Lower leg skin (tissue), 4 donors: ENCODE measurements around the gene SLFN12L. TPM values are rescaled to one million over a fixed set of nuclear protein-coding genes. Genes with fewer than 3 reads are reported as not detected.
"Not testable (repeated sequence)": the region's sequence is repeated elsewhere in the genome, so short reads cannot be mapped to it uniquely, and the experiment has no call there.

Source experiments
- DNase-seq, 2 donors: peaks; one replicate each; pipeline ENCODE4 v3.0.0-alpha.2; 2019; ENCODE audit warnings: low spot score in 2 of 2
- H3K4me3 ChIP-seq: fragments of 200-600 bp; sonication (generic); 2 replicates; pipeline ENCODE4 v1.5.1; 2017; ENCODE audit warnings: mild to moderate bottlenecking, low read depth; ENCODE audit not compliant: poor library complexity, severe bottlenecking
- CTCF ChIP-seq, 3 donors: fragments of 450-650 bp; IDR thresholded peaks; one replicate each; pipeline ENCODE4 v1.5.1; 2016; ENCODE audit warnings: antibody characterized with exemption in 3 of 3, mild to moderate bottlenecking in 3 of 3, moderate library complexity in 2 of 3
- POLR2A ChIP-seq, 2 donors: fragments of 450-650 bp; IDR thresholded peaks; one replicate each; pipeline ENCODE4 v1.6.1; 2016 to 2017; ENCODE audit warnings: antibody characterized with exemption in 2 of 2, mild to moderate bottlenecking in 1 of 2, moderate library complexity in 1 of 2
- WGBS, 2 donors: methylation state at CpG; one replicate each; pipeline ENCODE4 v1.1.5; 2018; 5-methylcytosine and 5-hydroxymethylcytosine counted together
- intact Hi-C: fragments of 100-400 bp; cut with DNase I; formaldehyde crosslinking; loops from one replicate; pipeline ENCODE4 v1.15.0; 2023; ENCODE audit warnings: low total_unique reads
- total RNA-seq, 4 donors: library from RNA; depleted of rRNA; stranded (reverse); fragments of >200 nt; gene quantifications; one replicate each; pipeline ENCODE4 v1.1.0, GENCODE V29; 2016

SLFN12L gene
- total RNA-seq, 4 donors from 2014 or later, result 0.12 to 0.80 (median 0.46) TPM

DNA sequence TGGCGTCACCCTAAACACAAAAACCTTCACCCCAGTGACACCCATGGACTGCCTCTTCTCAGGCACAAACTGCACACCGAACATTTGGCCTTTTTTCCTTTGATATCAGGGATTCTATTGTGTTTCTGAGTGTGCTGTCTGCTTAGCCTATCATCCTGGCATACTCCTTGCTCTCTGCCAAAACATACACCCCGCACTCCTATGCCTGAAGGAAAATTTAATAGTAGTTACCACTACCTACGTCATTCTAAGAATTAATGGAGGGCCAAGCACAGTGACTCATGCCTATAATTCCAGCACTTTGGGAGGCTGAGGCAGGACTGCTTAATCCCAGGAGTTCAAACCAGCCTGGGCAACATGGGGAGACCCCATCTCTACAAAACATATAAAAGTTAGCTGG, 69.0 kb downstream of the SLFN12L start:
- intact Hi-C loops, result no loop called here
- WGBS, 2 donors, result 56 to 70% methylated on average over 4 of the region's 4 CpGs
- TF ChIP-seq CTCF (IDR thresholded peaks at IDR 0.05), result no peak
- no peak for TF ChIP-seq POLR2A (IDR thresholded peaks at IDR 0.05)
- H3K4me3 ChIP-seq, result no peak overlapping the region
- DNase-seq, result no peak

DNA sequence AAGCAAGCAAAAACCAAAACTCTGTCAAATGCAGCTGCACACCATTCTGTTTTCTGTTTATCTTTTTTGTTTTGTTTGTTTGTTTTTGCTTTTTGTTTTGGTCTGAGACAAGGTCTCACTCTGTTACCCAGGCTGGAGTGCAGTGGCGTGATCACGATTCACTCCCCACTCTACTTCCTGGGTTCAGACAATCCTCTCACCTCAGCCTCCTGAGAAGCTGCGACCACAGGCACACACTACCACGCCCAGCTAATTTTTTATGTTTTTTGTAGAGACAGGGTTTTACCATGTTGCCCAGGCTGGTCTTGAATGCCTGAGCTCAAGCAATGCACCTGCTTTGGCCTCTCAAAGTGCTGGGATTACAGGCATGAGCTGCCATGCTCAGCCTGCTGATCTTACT, 69.7 kb downstream of the SLFN12L start:
- no peak for DNase-seq
- TF ChIP-seq POLR2A (IDR thresholded peaks at IDR 0.05), result no peak
- TF ChIP-seq CTCF (IDR thresholded peaks at IDR 0.05), result no peak
- H3K4me3 ChIP-seq, result no peak overlapping the region
- WGBS, 2 donors, result 87 to 92% methylated on average over 4 of the region's 4 CpGs
- intact Hi-C loops, result no loop called here

DNA sequence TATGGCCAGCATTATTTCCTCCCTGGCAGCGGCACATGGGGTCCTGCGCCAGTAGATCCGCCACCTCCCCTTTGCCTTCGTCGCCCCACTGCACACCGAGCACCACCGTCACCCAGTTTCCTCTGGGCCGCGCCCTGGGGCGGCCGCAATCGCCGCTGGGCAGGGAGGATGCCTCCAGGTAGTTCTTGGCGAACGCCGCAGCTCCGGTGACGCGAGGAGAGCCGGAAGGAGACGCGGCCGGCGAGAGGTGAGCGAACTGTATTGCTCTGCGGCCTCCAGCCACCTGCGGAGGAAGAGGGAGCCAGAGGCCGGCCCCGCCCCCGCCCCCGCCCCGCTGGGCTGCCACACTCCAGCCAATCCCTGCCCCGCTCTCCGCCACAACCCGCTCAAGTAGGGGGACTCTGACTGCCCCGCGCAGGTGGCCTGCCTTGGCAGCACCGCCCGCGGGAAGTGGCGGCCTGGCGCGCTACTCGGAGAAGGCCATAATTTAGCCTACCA, 77.1 kb downstream of the SLFN12L start:
- DNase-seq, result peak in 1 of 2 donors; percentile 87
- H3K4me3 ChIP-seq, result no peak overlapping the region
- WGBS, 2 donors, result 9% methylated on average over 33 to 42 of the region's 44 CpGs
- TF ChIP-seq CTCF (IDR thresholded peaks at IDR 0.05), result no peak
- TF ChIP-seq POLR2A (IDR thresholded peaks at IDR 0.05), result no peak
- intact Hi-C loops, result no loop called here

DNA sequence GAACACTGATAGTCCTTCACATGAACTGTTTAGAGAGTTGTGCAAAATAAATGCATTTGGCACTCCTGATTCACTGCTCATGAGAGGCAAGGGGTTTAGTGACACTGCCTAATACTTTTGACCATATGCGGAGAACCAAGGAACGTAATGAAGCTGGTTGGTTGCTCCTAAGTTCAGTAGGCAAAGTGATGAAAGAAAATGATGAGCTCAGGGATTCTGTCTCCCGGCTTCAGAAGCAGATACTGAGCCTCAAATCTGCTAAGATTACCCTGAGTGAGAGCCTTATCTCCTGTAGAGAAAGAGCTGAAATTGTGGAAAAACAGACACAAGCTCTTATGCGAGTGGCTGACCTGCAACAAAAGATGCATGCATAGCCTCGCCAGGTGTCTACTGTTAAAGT, 83.4 kb downstream of the SLFN12L start:
- DNase-seq, H3K4me3 ChIP-seq, intact Hi-C loops: not testable (repeated sequence)
- 92 to 94% methylated on average over 5 of the region's 5 CpGs for WGBS, 2 donors

GRCh38 chr17:35453171-35453570, 84.3 kb downstream of the SLFN12L start:
- WGBS, 2 donors, result 59 to 71% methylated on average over 1 of the region's 1 CpG
- intact Hi-C loops, result no loop called here
- no peak for DNase-seq
- H3K4me3 ChIP-seq, result no peak overlapping the region
- TF ChIP-seq POLR2A (IDR thresholded peaks at IDR 0.05), result no peak
- TF ChIP-seq CTCF (IDR thresholded peaks at IDR 0.05), result no peak

DNA sequence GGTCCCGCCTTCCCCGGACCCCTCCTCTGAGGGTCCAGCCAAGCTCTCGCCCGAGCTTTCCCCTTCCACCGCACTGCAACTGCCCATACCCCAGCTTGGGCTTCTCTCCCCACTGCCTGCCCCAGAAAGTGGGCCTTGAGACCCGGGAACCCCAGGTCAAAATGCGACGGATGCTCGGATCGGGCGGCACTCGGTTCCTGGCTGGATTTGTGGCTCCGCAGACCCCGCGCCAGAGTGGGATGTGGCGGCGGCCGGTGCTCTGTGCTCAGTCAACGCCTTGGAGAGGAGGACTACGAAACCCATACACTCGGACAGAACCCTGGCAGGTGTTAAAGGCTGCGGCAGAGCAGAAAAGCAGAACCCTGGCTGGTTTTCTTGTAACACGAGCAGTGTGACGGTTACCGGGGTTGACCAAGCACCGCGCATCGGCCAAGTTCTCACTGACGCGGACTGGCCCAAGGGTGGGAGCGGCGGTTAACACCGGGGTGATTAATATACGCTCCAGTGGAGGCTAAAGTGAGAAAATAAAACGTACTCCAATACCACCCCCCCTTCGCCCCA, 88.0 kb downstream of the SLFN12L start:
- H3K4me3 ChIP-seq, result no peak overlapping the region
- intact Hi-C loops, result no loop called here
- WGBS, 2 donors, result 18 to 24% methylated on average over 30 to 36 of the region's 36 CpGs
- peak in 1 of 2 donors; percentile 87 for DNase-seq
- no peak for TF ChIP-seq POLR2A (IDR thresholded peaks at IDR 0.05)
- no peak for TF ChIP-seq CTCF (IDR thresholded peaks at IDR 0.05)
